ENCODE measurements around the gene CDK5RAP1.
A peak's percentile ranks its signal among the peaks of the same experiment; 100 is the strongest.

The CDK5RAP1 gene

GRCh38 chr20:33373735-33374605 lies 27.3 kb downstream of the CDK5RAP1 start:
- no peak for DNase-seq

- DNase-seq = no peak
Measured at GRCh38 chr20:33372993-33373441, 28.3 kb downstream of the CDK5RAP1 start.

GRCh38 chr20:33370291-33370690 lies 31.0 kb downstream of the CDK5RAP1 start:
- no peak for DNase-seq

- no peak for DNase-seq
Measured at GRCh38 chr20:33362898-33363297, 38.4 kb downstream of the CDK5RAP1 start.

- no peak for DNase-seq
Measured at GRCh38 chr20:33359399-33360261, 41.7 kb downstream of the CDK5RAP1 start.

GRCh38 chr20:33353013-33353402 lies 48.3 kb downstream of the CDK5RAP1 start:
- no peak for DNase-seq

GRCh38 chr20:33352258-33353012 lies 48.9 kb downstream of the CDK5RAP1 start:
- DNase-seq = no peak

GRCh38 chr20:33351696-33352095 lies 49.6 kb downstream of the CDK5RAP1 start:
- DNase-seq = no peak

GRCh38 chr20:33349493-33349892 lies 51.8 kb downstream of the CDK5RAP1 start:
- DNase-seq = no peak

GRCh38 chr20:33348136-33348937 lies 53.0 kb downstream of the CDK5RAP1 start:
- no peak for DNase-seq

- no peak for DNase-seq
Measured at GRCh38 chr20:33345342-33345741, 56.0 kb downstream of the CDK5RAP1 start.

GRCh38 chr20:33343521-33343920 lies 57.8 kb downstream of the CDK5RAP1 start:
- no peak for DNase-seq

GRCh38 chr20:33339515-33340058 lies 61.7 kb downstream of the CDK5RAP1 start:
- DNase-seq = peak; percentile 3

- no peak for DNase-seq
Measured at GRCh38 chr20:33338467-33339258, 62.7 kb downstream of the CDK5RAP1 start.

GRCh38 chr20:33337531-33338165 lies 63.7 kb downstream of the CDK5RAP1 start:
- no peak for DNase-seq

- DNase-seq = no peak
Measured at GRCh38 chr20:33337119-33337518, 64.2 kb downstream of the CDK5RAP1 start.

GRCh38 chr20:33336375-33336774 lies 64.9 kb downstream of the CDK5RAP1 start:
- no peak for DNase-seq

- DNase-seq = no peak
Measured at GRCh38 chr20:33334111-33334510, 67.2 kb downstream of the CDK5RAP1 start.

GRCh38 chr20:33333616-33334015 lies 67.7 kb downstream of the CDK5RAP1 start:
- DNase-seq = no peak

- DNase-seq = no peak
Measured at GRCh38 chr20:33332905-33333456, 68.3 kb downstream of the CDK5RAP1 start.
